ENCODE results near the gene SPEM2. TPM values are rescaled to one million over a fixed set of nuclear protein-coding genes. Genes with fewer than 3 reads are reported as not detected.
"Not testable (repeated sequence)": the region's sequence is repeated elsewhere in the genome, so short reads cannot be mapped to it uniquely, and the experiment has no call there.

Gene SPEM2
- total RNA-seq, 1 donor from 2014 or later: not detected

- intact Hi-C loops (cut with DNase I): no loop called here
- DNase-seq (ENCODE audit: missing footprints): no peak
- no peak for ATAC-seq
Measured at GRCh38 chr17:7462474-7463371, 37.3 kb downstream of the SPEM2 start.

GRCh38 chr17:7463372-7463846 lies 38.0 kb downstream of the SPEM2 start:
- ATAC-seq (no peak), DNase-seq (ENCODE audit: missing footprints) (no peak)
- intact Hi-C loops (cut with DNase I): no loop called here

GRCh38 chr17:7464081-7464480 lies 38.7 kb downstream of the SPEM2 start:
- intact Hi-C loops (cut with DNase I): no loop called here
- no peak for DNase-seq (ENCODE audit: missing footprints)
- no peak for ATAC-seq

- intact Hi-C loops (cut with DNase I): no loop called here
- ATAC-seq (no peak), DNase-seq (ENCODE audit: missing footprints) (no peak)
Measured at GRCh38 chr17:7465597-7466275, 40.3 kb downstream of the SPEM2 start.

GRCh38 chr17:7466318-7466638 lies 40.9 kb downstream of the SPEM2 start:
- intact Hi-C loops (cut with DNase I): no loop called here
- ATAC-seq (no peak), DNase-seq (ENCODE audit: missing footprints) (no peak)

- DNase-seq (ENCODE audit: missing footprints): peak; percentile 85
- intact Hi-C loops (cut with DNase I): no loop called here
- ATAC-seq: peak; percentile 63
Measured at GRCh38 chr17:7466639-7467341, 41.4 kb downstream of the SPEM2 start.

- no peak for ATAC-seq
- intact Hi-C loops (cut with DNase I): no loop called here
- no peak for DNase-seq (ENCODE audit: missing footprints)
Measured at GRCh38 chr17:7467498-7467897, 42.1 kb downstream of the SPEM2 start.

GRCh38 chr17:7468290-7468689 lies 42.9 kb downstream of the SPEM2 start:
- DNase-seq (ENCODE audit: missing footprints) (no peak), ATAC-seq (no peak)
- intact Hi-C loops (cut with DNase I): no loop called here

- ATAC-seq: no peak
- no peak for DNase-seq (ENCODE audit: missing footprints)
- intact Hi-C loops (cut with DNase I): no loop called here
Measured at GRCh38 chr17:7468804-7469389, 43.5 kb downstream of the SPEM2 start.

- intact Hi-C loops (cut with DNase I); ATAC-seq; DNase-seq (ENCODE audit: missing footprints): not testable (repeated sequence)
Measured at GRCh38 chr17:7469843-7470242, 44.4 kb downstream of the SPEM2 start.

- intact Hi-C loops (cut with DNase I); DNase-seq (ENCODE audit: missing footprints); ATAC-seq: not testable (repeated sequence)
Measured at GRCh38 chr17:7470457-7470973, 45.1 kb downstream of the SPEM2 start.

- no peak for DNase-seq (ENCODE audit: missing footprints)
Measured at GRCh38 chr17:7471729-7472128, 46.3 kb downstream of the SPEM2 start.

GRCh38 chr17:7474767-7475166 lies 49.4 kb downstream of the SPEM2 start:
- DNase-seq (ENCODE audit: missing footprints); intact Hi-C loops (cut with DNase I); ATAC-seq: not testable (repeated sequence)

More at GRCh38 chr17:7471729-7472128, 46.3 kb downstream of the SPEM2 start:
- intact Hi-C loops (cut with DNase I): no loop called here
- ATAC-seq: no peak

- intact Hi-C loops (cut with DNase I): no loop called here
- DNase-seq (ENCODE audit: missing footprints) (peak; percentile 79), ATAC-seq (peak; percentile 58)
Measured at GRCh38 chr17:7475764-7476422, 50.5 kb downstream of the SPEM2 start.

- DNase-seq (ENCODE audit: missing footprints): no peak
- intact Hi-C loops (cut with DNase I): no loop called here
- ATAC-seq: no peak
Measured at GRCh38 chr17:7476494-7476893, 51.1 kb downstream of the SPEM2 start.

- no peak for DNase-seq (ENCODE audit: missing footprints)
- ATAC-seq: no peak
- intact Hi-C loops (cut with DNase I): no loop called here
Measured at GRCh38 chr17:7476951-7477350, 51.5 kb downstream of the SPEM2 start.
